Loucy (cell line): ENCODE measurements around the gene FAM131B.
A peak's percentile ranks its signal among the peaks of the same experiment; 100 is the strongest.

Source experiments
- H2AFZ ChIP-seq: fragments of 200-600 bp; sonication (generic); 2 replicates; pipeline ENCODE4 v1.6.0; 2016; ENCODE audit warnings: antibody characterized with exemption, mild to moderate bottlenecking, low read length, moderate library complexity
- H3F3A ChIP-seq: fragments of 200-600 bp; 2 replicates; pipeline ENCODE4 v1.6.0; 2016; ENCODE audit warnings: antibody characterized with exemption, low read depth, mild to moderate bottlenecking
- H3K27me3 ChIP-seq: fragments of 200-600 bp; sonication (generic); 2 replicates; pipeline ENCODE4 v1.6.1; 2014; ENCODE audit warnings: low read length, mild to moderate bottlenecking; ENCODE audit not compliant: insufficient read depth, poor library complexity, severe bottlenecking
- H3K36me3 ChIP-seq: fragments of 200-600 bp; sonication (generic); 2 replicates; pipeline ENCODE4 v1.6.1; 2016; ENCODE audit warnings: low read length; ENCODE audit not compliant: insufficient read depth
- H3K4me1 ChIP-seq: fragments of 200-600 bp; sonication (generic); 2 replicates; pipeline ENCODE4 v1.5.1; 2014; ENCODE audit warnings: low read length, mild to moderate bottlenecking; ENCODE audit not compliant: insufficient read depth, poor library complexity, severe bottlenecking
- H3K4me2 ChIP-seq: fragments of 200-600 bp; sonication (generic); 2 replicates; pipeline ENCODE4 v1.6.0; 2014; ENCODE audit warnings: antibody characterized with exemption, low read length, low read depth, mild to moderate bottlenecking; ENCODE audit not compliant: poor library complexity, severe bottlenecking
- H3K4me3 ChIP-seq: fragments of 200-600 bp; sonication (generic); 2 replicates; pipeline ENCODE4 v1.5.1; 2014; ENCODE audit warnings: low read length, mild to moderate bottlenecking, mixed read lengths; ENCODE audit not compliant: poor library complexity, severe bottlenecking
- H3K79me2 ChIP-seq: fragments of 200-600 bp; sonication (generic); 2 replicates; pipeline ENCODE4 v1.6.1; 2014; ENCODE audit warnings: low read length; ENCODE audit not compliant: insufficient read depth
- H3K9ac ChIP-seq: fragments of 200-600 bp; sonication (generic); 2 replicates; pipeline ENCODE4 v1.6.0; 2014; ENCODE audit warnings: mild to moderate bottlenecking, low read depth, low read length, moderate library complexity; ENCODE audit not compliant: poor library complexity, severe bottlenecking
- H3K9me2 ChIP-seq: fragments of 200-600 bp; sonication (generic); replicated peaks from 2 replicates; pipeline ENCODE4 v1.6.1; 2016; ENCODE audit warnings: low read depth, low read length, mixed read lengths
- H3K9me3 ChIP-seq: fragments of 200-600 bp; sonication (generic); 2 replicates; pipeline ENCODE4 v1.6.1; 2014; ENCODE audit warnings: mild to moderate bottlenecking, antibody characterized with exemption, low read length, low read depth; ENCODE audit not compliant: insufficient read depth
- H4K20me1 ChIP-seq: fragments of 200-600 bp; sonication (generic); 2 replicates; pipeline ENCODE4 v1.6.0; 2014; ENCODE audit warnings: antibody characterized with exemption, low read length, mild to moderate bottlenecking; ENCODE audit not compliant: insufficient read depth, poor library complexity, severe bottlenecking
- EZH2phosphoT487 ChIP-seq: fragments of 200-600 bp; IDR thresholded peaks from 2 replicates; pipeline ENCODE4 v1.6.1; 2018; ENCODE audit warnings: antibody characterized with exemption, mild to moderate bottlenecking, moderate library complexity, borderline replicate concordance
- TF ChIP-seq, protein P1 (sequence below): fragments of 200-600 bp; sonication (generic); conservative IDR thresholded peaks from 2 replicates; pipeline ENCODE4 v1.5.1; 2014; ENCODE audit warnings: mild to moderate bottlenecking, antibody characterized with exemption, low read length

FAM131B gene

DNA sequence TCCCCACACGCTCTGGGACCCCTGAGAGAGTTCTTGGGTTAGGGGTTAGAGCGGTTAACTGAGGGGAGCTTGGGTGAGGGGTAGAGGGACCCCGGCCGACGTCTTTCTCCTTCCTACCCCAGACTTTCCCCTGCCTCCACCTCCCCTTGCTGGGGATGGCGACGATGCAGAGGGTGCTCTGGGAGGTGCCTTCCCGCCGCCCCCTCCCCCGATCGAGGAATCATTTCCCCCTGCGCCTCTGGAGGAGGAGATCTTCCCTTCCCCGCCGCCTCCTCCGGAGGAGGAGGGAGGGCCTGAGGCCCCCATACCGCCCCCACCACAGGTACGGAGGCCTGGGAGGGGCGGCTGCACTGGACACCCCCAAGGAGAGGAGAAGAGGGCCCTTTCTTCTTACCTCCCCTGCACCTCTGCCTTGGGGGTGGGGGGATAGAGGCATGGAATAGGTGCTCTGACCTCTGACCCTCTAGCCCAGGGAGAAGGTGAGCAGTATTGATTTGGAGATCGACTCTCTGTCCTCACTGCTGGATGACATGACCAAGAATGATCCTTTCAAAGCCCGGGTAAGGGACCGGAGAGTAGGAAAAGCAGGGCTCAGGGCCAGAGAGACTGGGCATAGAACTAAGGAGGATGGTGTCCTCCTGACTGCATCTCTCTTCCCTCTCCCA is 19.7 kb upstream of the FAM131B start:
- H3K4me1 ChIP-seq: peaks cover 78% of the 10 kb centered on the region
- peak overlapping the region; percentile 98 for H3K4me3 ChIP-seq
- H4K20me1 ChIP-seq: peaks cover 42% of the 10 kb centered on the region
- H3K36me3 ChIP-seq: no peaks in the 10 kb centered on the region
- H3K9me2 ChIP-seq: no peaks in the 10 kb centered on the region
- TF ChIP-seq, protein P1, sequence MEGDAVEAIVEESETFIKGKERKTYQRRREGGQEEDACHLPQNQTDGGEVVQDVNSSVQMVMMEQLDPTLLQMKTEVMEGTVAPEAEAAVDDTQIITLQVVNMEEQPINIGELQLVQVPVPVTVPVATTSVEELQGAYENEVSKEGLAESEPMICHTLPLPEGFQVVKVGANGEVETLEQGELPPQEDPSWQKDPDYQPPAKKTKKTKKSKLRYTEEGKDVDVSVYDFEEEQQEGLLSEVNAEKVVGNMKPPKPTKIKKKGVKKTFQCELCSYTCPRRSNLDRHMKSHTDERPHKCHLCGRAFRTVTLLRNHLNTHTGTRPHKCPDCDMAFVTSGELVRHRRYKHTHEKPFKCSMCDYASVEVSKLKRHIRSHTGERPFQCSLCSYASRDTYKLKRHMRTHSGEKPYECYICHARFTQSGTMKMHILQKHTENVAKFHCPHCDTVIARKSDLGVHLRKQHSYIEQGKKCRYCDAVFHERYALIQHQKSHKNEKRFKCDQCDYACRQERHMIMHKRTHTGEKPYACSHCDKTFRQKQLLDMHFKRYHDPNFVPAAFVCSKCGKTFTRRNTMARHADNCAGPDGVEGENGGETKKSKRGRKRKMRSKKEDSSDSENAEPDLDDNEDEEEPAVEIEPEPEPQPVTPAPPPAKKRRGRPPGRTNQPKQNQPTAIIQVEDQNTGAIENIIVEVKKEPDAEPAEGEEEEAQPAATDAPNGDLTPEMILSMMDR: no peak
- TF ChIP-seq EZH2phosphoT487: no peak
- peak overlapping the region; percentile 97 for H3K4me2 ChIP-seq
- peaks cover 6% of the 10 kb centered on the region for H3K27me3 ChIP-seq
- no peak overlapping the region for H2AFZ ChIP-seq
- H3K9ac ChIP-seq: peak overlapping the region; percentile 100
- peaks cover 99% of the 10 kb centered on the region for H3K79me2 ChIP-seq
- H3F3A ChIP-seq: no peaks in the 10 kb centered on the region
- H3K9me3 ChIP-seq: no peaks in the 10 kb centered on the region

DNA sequence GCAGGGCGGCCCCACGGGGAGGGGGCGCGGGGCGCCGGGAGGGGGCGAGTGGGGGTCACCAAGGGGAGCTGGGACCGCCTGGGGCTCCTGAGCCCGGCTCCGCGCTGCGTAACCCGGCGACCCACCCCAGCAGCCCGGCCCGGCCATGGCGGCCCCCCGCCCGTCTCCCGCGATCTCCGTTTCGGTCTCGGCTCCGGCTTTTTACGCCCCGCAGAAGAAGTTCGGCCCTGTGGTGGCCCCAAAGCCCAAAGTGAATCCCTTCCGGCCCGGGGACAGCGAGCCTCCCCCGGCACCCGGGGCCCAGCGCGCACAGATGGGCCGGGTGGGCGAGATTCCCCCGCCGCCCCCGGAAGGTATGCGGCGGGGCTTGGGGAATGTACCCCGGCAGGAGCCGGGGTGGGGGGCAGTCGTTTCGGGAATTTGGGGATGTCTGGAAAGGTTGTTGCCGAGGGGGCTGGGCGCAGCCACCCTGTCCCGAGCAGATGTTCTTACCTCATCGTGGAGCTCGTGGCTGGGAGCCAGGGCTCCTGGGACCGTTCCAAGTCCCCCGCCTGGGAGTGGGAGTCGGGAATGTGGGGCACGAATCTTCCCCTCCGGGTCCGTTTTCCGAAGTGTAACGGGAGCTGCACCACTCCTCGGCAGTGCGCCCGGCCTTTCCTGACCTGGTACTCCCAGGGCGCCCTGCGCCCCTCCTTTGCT is 19.1 kb upstream of the FAM131B start:
- Histone ChIP-seq H3K4me3 (peak overlapping the region; percentile 98), H3K9ac (peak overlapping the region; percentile 100), H3K9me2 (no peaks in the 10 kb centered on the region), H3K36me3 (no peaks in the 10 kb centered on the region), H2AFZ (no peak overlapping the region), H3K4me1 (peaks cover 80% of the 10 kb centered on the region), H3K27me3 (peaks cover 6% of the 10 kb centered on the region), H4K20me1 (peaks cover 35% of the 10 kb centered on the region), H3F3A (no peaks in the 10 kb centered on the region), H3K9me3 (no peaks in the 10 kb centered on the region), H3K4me2 (peak overlapping the region; percentile 97), H3K79me2 (peaks cover 97% of the 10 kb centered on the region)
- TF ChIP-seq, protein P1: no peak
- no peak for TF ChIP-seq EZH2phosphoT487

DNA sequence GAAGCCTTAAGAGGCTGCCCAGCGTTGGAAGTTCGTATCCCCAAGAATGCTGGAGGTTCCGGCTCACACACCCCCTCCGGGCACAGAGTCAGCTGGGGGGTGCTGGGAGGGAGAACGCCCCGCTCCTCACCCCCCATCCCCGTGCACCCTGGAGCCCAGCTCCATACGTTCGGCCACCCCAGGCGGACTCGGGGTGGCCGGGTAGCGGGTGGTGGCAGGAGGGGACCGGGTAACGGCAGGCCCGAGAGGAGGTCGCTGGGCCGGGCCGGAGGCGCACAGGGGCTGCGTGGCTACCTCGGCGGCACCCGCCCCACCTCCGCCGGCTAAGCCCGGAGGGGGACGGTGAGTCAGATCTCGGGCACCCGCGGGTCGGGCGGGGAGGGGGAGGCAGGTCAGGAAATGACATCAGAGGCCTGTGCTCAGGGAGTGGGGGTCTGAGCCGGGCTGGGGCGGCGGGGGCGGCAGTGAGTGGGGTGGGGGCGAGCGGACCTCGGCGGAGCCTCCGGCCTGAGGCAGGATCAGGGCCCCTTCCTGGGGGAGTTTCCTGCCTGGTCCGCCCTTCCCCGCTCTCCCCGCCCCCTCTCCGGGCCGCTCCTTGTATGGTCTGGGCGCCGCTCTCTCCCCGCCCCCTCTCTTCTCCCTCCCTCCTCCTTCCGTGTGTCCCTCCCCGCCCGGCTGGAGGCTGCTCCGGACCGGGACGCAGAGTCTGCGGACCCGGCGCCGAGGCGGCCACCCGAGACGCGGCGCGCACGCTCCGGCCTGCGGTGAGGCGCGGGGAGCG is 18.3 kb upstream of the FAM131B start, which contains the start of gene ZYX:
TSS of gene ZYX (plus strand) at position 700 of the 781 bp plus-strand sequence. CDS start 227 bp downstream, outside the sequence.
- Histone ChIP-seq H2AFZ (peak within 1 kb of the TSS; percentile 69; the same call in 1 of the 2 replicates), H3K9ac (peak within 1 kb of the TSS; percentile 100), H3K4me1 (peaks cover 80% of the 10 kb centered on the region), H3K9me2 (no peaks in the 10 kb centered on the region), H3K4me2 (peak within 1 kb of the TSS; percentile 97), H3K4me3 (peak within 1 kb of the TSS; percentile 98), H3K9me3 (no peaks in the 10 kb centered on the region), H3K79me2 (peaks cover 89% of the 10 kb centered on the region), H3K27me3 (peaks cover 6% of the 10 kb centered on the region), H3K36me3 (no peaks in the 10 kb centered on the region), H3F3A (peaks cover 4% of the 10 kb centered on the region; the same call in 1 of the 2 replicates), H4K20me1 (peaks cover 29% of the 10 kb centered on the region)
- TF ChIP-seq, protein P1: no peak
- TF ChIP-seq EZH2phosphoT487: no peak
